Astrocyte of the cerebellum (primary cell): ENCODE results near the gene CUX1.

Source experiments
- DNase-seq: peaks from one replicate; pipeline ENCODE4 v3.0.0-alpha.2; 2011; ENCODE audit warnings: low read depth
- H3K4me3 ChIP-seq: 2 replicates; pipeline ENCODE4 v1.5.1; 2011; ENCODE audit warnings: mild to moderate bottlenecking, low read depth, low read length, moderate library complexity
- in situ Hi-C: cut with HindIII; loops from 2 replicates; pipeline ENCODE4 v1.10.0; 2017; ENCODE audit warnings: low sequenced_read_pairs
- TF ChIP-seq, protein P1 (sequence below): IDR thresholded peaks from 2 replicates; pipeline ENCODE4 v1.5.1; 2012; ENCODE audit warnings: low read length, low read depth, moderate library complexity, mild to moderate bottlenecking; ENCODE audit errors: missing control alignments

Gene CUX1

DNA sequence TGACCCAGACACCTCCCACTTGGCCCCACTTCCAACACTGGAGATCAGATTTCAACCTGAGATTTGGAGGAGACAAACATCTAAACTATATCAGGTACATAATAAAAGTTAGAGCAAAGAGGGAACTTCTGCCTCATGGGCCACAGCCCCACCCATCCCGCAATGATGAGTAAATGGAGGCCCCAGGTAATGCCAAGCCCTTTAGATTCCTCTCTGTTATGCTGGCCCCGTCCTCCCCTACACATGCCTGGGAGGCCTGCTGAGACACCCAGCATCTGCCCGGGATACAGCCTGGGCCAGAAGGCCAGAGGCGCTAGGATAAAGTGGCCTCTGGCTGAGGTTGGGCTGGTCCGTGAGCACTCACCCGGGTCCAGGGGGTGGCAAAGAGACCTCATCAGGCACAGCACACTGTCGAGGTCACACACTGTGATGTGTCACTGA, 283.7 kb downstream of the CUX1 start:
- TF ChIP-seq, protein P1, sequence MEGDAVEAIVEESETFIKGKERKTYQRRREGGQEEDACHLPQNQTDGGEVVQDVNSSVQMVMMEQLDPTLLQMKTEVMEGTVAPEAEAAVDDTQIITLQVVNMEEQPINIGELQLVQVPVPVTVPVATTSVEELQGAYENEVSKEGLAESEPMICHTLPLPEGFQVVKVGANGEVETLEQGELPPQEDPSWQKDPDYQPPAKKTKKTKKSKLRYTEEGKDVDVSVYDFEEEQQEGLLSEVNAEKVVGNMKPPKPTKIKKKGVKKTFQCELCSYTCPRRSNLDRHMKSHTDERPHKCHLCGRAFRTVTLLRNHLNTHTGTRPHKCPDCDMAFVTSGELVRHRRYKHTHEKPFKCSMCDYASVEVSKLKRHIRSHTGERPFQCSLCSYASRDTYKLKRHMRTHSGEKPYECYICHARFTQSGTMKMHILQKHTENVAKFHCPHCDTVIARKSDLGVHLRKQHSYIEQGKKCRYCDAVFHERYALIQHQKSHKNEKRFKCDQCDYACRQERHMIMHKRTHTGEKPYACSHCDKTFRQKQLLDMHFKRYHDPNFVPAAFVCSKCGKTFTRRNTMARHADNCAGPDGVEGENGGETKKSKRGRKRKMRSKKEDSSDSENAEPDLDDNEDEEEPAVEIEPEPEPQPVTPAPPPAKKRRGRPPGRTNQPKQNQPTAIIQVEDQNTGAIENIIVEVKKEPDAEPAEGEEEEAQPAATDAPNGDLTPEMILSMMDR = no peak
- in situ Hi-C loops = no loop called here
- no peak for DNase-seq
- H3K4me3 ChIP-seq = no peak overlapping the region

GRCh38 chr7:102101926-102102325, 284.5 kb downstream of the CUX1 start:
- TF ChIP-seq, protein P1 = no peak
- no peak for DNase-seq
- in situ Hi-C loops = no loop called here
- H3K4me3 ChIP-seq = no peak overlapping the region

- in situ Hi-C loops = no loop called here
- TF ChIP-seq, protein P1 = no peak
Observed at GRCh38 chr7:102103027-102103372, 285.6 kb downstream of the CUX1 start.

GRCh38 chr7:102104245-102104644, 286.8 kb downstream of the CUX1 start:
- in situ Hi-C loops = no loop called here
- TF ChIP-seq, protein P1 = no peak
- no peak overlapping the region for H3K4me3 ChIP-seq
- no peak for DNase-seq

More at GRCh38 chr7:102103027-102103372, 285.6 kb downstream of the CUX1 start:
- no peak overlapping the region for H3K4me3 ChIP-seq
- no peak for DNase-seq

- no peak overlapping the region for H3K4me3 ChIP-seq
- no peak for DNase-seq
- TF ChIP-seq, protein P1 = no peak
- in situ Hi-C loops = no loop called here
Observed at GRCh38 chr7:102106625-102107024, 289.2 kb downstream of the CUX1 start.

DNA sequence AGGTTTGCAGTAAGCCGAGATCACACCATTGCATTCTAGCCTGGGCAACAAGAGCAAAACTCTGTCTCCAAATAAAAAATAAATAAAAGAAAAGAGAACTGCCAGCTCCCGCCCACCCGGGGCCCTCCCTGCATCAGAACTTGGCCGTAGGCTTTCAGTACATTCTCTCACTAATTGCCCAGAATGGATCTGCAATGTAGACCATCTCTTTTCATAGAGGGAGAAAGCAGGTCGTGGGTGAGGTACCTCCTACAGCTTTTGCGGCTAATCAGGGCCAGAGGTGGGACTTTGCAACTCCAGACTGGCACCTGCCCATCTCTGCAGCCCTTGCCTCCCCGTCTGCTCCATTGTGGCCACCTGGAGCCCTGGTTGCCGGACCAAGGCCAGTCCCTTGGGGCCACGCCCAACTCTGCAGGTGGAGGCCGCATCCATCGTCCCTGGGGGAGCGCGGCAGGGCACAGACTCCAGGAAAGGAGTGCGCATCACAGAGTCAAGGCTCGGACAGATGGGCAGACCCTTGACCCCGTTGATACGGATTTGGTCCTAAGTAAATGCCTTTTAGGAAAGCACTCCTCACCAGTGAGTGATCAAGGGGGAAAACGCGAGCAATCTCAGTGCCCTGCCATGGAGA, 290.2 kb downstream of the CUX1 start:
- no peak overlapping the region for H3K4me3 ChIP-seq
- in situ Hi-C loops = no loop called here
- TF ChIP-seq, protein P1 = no peak
- DNase-seq = no peak
